Measurements from ENCODE around the gene CNTNAP2.
"Not testable (repeated sequence)": the region's sequence is repeated elsewhere in the genome, so short reads cannot be mapped to it uniquely, and the experiment has no call there.

CNTNAP2 gene

DNA sequence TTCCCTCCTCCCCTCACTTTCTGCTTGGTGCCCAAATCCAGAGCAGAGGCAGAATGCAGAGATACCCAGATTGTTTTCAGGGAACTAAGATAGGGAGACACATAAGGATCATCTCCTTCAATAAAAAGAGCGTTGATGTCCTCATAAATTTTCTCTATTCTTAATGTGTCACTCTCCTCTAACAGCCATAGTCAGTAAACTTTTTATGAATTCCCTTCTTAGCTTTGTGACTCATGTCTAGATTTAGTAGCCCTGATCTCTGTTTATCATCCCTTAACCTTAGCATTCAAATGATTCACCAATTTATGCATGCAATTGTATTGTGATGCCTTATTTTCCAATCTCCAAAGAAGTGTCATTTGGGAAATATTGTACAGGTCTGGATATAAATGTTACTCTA lies 1478.4 kb downstream of the CNTNAP2 start:
- DNase-seq = no peak

DNA sequence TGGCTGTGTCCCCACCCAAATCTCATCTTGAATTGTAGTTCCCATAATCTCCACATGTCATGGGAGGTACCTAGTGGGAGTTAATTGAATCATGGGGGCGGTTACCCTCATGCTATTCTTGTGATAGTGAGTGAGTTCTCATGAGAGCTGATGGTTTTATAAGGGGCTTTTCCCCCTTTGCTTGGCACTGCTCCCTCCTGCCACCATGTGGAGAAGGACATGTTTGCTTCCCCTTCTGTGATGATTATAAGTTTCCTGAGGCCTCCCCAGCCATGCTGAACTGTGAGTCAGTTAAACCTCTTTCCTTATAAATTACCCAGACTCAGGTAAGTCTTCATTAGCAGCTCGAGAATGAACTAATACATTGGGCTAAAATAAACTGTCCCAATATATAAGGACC lies 1482.1 kb downstream of the CNTNAP2 start:
- DNase-seq = not testable (repeated sequence)

DNA sequence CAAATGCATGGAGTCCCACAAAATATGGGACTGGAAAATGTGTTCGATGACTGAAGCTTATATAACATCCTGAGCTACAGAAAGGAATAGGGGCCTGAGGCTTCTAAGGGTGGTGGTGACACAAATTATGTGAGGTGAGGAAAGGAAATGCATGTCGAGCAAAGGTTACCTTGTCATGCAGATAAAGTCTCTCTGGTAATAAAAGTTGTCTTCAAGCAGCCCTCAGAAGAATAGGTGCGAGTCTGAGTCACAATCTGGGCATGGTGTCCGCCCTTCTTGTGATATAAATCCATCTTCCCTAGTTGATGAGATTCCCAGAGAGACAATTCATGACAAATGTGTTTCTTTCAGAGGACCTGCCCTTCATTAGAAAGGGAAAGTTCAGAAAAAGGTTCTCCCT lies 1488.7 kb downstream of the CNTNAP2 start:
- DNase-seq = no peak

DNA sequence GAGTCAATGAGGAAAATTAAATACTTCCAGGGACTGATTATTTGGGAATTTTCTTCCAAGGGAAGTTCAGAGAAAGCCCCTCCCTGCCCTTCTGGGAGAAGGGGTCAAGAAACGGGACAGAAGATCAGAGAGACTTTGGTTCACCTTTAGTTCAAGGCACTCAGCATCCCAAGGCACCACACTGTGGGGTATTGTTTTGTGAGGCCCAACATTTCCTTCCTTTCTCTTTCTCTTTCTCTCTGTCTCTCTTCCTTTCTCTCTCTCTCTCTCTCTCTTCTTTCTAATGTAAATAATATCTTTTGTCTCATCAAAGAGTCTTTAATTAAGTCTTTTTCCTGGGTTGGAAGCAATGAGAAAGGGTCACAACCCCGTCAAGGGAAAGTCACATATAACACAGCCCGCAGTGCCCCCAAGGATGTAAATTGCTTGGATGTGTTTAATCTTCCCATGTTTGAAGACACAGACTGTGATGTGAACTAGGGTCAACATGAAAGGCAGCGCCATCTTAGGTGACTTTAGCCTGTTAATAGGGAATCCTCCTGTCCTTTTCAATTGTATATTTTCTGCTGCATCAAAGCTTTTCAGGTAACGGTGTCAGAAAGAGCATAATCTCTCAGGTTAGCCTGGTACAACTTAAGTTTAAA lies 1490.7 kb downstream of the CNTNAP2 start:
- DNase-seq = no peak

DNA sequence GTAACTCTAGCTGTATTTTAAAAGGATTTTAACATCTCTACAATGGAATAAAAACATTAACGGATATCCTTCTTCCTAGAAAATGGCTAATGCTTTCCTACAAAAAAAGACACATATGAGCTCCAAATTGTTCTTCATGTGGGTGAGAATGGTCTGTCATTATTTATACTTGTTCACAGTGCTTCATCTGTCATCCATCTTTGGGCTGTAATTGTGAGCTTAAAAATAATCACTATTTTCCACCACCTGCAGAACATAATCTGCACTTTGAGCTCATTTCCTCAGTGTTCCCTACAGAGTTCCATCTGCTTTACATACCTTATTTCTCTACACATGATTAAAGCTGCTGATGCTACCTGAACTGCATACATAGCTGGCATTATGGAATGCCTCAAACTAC lies 1494.8 kb downstream of the CNTNAP2 start:
- DNase-seq = no peak

DNA sequence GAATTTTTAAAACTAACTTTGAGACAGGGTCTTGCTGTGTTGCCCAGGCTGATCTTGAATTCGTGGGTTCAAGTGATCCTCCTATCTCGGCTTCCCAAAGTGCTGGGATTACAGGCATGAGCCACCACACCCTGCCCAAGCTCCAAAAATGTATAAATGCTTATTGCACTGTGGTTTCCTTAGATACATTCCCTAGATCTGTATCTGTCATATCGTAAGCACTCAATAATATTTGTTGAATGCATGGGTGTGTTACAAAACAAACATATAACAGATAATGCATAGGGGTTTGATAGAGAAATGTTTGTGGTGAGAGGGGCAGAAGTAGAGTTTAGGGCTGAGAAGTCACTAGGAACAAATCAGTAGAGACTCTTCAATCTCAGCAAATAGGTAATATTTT lies 1518.7 kb downstream of the CNTNAP2 start:
- DNase-seq = no peak

DNA sequence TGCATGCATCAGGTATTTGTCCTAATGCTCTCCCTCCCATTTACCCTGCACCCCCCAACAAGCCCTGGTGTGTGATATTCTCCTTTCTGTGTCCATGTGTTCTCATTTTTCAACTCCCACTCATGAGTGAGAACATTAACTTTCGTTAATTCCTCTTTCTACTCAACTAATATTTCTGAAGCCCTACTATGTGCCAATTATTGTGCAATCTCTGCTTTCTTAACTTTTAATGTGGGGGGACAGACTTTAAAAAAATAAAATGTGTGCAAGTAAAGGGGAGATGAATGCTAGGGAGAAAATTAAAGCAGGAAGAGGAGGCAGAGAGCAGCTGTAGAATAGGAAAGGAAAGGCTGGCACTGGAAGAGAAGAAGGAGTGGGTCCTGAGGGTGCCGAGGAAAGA lies 1520.0 kb downstream of the CNTNAP2 start:
- no peak for DNase-seq

DNA sequence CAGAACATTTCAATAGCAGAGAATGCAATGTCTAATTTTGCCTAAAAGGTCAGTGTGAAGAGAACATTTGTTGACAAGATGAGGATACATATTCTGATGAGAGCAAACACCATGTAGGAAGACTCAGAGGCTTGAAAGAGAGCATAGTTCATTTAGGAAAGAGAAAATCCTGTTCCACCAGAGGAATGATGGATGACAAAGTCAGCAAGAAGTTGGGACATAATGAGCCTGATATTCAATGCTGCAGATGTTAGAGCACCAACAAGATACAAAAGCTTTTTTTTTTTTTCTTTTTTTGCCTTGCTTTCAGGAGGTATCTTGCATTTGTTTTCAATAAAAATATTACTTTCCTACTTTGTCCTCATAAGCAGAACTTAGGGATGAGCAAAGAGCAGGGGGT lies 1522.0 kb downstream of the CNTNAP2 start:
- DNase-seq = no peak

DNA sequence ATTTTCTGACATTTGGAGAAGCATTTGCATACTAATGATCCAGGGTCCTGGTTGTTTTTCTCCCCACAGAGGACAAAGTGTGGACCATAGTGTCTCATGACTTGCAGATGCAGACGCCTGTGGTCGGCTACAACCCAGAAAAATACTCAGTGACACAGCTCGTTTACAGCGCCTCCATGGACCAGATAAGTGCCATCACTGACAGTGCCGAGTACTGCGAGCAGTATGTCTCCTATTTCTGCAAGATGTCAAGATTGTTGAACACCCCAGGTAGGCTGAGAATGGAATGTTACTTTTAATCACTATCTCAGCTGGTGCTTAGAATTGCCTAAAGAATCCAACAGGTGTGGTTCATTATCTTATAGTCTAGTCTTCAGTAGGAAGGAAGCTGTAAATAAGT lies 1522.4 kb downstream of the CNTNAP2 start:
- no peak for DNase-seq

DNA sequence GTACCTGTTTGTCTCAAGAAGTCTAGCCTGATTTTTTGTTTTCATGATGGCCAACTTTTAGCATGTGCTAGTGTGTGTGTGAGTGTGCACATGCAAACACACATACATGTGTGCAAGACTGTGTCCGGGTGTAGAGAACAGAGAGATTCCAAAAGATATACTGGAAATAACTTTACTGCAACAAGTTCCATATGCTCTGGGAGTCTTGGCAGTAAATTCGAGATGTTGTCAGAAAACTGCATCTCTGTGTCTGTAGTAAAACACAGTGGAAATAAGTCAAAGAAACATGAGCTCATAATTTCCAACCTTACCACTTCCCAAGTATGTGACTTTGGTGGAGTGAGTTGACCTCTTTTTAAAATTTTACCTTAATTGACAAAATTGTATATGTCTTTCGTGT lies 1523.2 kb downstream of the CNTNAP2 start:
- DNase-seq = no peak

DNA sequence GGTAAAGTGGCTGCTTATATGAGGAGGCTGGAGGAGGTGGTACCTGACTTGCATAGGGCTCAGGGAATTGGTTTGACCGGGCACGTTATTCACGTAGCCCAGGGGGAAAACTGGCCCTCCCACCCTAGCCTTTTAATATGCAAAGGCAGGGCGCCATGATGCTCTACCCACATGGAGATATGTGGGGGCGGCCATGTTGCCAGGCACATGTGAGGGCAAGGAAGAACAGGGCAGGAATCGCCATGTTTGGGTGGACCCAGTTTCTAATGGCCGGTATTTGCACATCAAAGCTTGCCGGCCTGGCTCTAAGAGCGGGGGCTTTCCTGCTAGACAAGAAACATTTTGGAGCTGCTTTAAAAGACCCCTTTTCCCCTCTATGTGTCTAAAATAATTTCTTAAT lies 1524.2 kb downstream of the CNTNAP2 start:
- DNase-seq = no peak

DNA sequence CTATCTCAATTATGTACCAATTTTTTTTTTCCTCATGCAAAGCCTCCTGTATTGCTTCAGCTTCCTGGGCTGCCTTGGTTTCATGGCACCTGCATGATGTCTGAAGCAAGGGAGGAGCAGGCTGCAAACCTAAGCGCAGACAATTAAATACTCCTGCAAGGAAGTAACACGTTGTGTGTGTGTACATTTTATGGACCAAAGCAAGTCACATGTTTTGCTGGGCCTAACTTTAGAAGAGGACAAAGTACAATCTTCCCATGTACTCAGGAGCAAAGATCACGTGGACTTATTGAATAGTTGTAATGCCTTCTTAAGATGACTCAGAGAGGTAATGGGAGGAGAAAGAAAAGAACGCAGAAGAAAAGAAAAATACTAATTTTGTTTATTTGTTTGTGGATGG lies 1530.0 kb downstream of the CNTNAP2 start:
- DNase-seq = no peak

DNA sequence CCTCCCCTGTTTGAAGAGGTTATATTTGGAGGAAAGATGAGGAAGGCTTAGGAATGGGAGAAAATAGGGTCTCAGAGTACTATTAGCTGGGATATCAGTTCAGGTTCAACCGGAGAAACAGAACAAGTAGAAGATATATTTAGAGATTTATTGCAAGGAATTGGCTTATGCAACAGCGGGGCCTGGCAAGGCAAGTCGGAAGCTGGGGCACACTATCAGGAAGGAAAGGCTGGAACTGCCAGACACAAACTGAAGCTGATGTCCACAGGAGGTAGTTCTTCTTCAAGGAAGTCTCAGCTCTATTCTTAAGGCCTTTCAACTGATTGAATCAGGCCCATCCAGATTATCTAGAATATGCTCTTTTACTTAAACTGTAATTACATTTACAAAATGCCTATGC lies 1534.4 kb downstream of the CNTNAP2 start:
- no peak for DNase-seq

DNA sequence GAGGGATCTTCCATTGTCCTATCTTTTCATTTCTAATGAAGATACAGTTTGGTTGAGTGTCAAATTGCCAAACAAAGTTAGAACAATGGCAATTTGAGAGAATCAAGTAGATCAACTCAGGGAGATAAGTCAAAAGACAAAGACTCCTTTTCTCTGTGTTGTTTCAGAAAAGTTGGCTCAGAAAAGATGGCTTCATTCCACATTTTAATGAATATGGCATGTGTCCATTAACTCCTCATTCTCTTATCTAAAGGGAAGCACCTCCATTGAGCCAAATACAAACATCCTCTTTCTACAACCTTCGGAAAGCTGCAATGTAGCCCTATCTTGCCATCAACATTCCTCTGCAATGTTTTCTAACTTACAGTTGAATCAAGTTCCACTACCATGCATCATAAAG lies 1535.0 kb downstream of the CNTNAP2 start:
- no peak for DNase-seq

DNA sequence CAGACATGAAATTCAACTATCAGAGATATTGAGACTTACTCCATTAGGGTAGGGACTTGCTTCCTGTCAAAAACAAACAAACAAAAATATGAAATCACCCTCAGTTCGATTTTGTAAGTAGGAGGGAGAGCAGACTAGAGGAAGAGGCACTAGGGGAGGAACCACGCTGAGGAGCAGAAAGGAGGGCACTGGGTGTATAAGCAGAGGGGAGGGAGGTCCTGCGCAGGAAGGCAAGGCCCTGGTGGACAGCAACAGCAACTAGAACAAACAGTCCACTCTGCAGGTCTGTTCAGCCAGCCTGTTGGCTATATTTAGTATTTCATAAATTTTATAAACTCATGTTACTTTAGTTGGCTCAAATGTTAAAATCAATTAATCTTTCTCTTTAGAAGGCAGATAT lies 1536.9 kb downstream of the CNTNAP2 start:
- DNase-seq = no peak

DNA sequence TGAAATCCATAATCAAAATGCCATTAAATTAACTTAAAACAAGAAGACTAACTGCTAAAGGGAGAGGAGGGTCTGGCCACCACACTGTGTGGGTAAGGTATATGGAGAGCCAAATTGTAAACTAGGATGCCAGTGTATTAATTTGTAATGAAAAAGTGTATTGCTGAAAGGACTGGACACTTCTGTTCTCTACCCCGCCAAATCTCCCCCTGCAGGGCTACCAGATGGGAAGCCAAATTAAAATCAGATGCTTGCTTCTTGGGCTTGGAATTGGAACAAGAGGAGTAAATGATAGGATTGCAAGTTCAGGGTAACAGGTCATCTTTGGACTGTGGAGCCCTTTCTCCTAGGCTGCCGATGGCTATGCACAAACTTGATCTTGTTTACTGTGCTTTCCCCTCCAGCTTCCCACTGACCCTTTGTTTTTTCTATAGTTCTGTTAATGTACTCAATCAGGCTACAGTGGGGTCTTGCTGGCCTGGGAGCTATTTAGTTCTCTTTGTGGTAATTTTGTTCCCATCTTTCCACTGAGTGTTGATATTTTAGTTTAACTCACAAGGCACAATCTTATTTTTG lies 1541.9 kb downstream of the CNTNAP2 start:
- DNase-seq = no peak

DNA sequence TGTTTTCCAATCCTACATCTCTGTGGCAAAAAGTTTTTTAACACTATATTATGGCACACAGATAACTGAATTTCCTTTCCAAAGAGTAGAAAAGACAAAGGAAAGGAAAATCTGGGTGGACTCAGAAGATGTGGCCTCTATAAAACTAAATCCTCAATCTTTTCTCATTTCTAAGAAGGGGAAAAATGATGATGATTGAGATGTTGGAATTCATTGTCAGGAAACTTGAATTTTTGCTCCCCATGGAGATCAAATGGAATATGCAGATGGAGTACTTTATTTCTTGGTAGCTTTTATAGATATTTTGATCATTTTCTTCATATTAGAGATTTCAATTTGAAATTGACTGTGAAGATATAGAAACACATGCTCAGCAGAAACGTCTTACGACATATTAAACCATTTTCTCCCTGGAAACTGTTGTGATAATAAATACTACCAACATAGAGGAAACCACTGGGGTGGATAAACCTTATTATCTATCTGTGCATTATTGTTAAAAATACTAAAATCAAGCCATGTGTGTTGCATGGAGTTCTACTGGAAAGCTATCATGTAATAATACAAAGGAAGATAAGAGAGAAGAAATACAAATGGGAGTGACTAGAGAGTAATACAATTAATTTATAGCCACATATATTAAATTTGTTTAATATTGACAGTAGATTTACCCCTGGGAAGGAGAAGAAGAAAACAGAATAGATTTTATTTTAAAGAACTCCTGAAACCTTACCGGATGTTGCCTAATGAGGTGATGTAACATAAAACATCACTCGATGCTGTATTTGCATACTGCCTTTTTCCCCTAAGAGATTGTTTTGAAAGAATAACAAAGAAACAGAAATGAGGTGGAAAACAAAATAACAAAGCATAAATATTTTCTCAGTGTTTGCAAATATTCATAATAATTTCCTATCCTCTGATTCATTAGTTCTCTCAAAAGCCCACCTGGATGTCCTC lies 1542.7 kb downstream of the CNTNAP2 start:
- DNase-seq = no peak

DNA sequence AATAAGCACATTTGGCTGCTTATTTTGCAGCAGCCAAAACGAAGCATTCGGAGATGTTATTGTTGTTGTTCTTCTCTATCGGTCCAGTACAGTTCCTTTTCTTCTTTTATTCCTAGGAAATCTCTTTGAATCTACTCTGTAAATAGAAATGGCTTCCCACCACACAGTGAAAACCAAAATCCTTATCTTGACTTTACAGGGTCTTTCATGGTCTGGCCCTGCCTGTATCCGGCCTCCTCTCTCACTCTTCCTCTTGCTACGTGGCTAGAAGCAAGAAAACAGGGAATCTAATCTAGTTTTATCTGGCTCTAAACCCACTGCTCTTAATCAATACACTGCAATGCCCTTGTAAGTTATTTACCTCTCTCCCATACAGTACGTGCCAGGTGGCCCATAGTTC lies 1547.9 kb downstream of the CNTNAP2 start:
- DNase-seq = no peak

DNA sequence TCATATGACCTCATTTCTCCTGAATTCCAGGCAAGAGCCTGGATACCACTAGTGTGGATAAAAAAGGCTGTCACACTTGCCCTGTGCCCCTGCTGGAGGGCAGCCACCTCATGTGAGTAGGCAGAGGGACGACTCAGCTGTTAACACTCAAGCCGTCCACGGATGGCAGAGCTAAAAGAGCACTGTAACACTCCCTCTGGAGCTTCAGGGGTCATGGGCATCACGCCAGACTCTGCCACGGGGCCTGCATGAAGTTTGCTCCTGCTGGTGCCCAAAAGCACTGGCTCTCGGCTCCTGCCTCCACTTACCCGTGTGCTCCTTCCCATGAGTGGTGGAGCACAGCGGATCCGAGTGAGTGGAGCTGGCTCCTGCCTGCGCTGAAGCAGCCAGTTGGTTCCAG lies 1554.2 kb downstream of the CNTNAP2 start:
- no peak for DNase-seq

DNA sequence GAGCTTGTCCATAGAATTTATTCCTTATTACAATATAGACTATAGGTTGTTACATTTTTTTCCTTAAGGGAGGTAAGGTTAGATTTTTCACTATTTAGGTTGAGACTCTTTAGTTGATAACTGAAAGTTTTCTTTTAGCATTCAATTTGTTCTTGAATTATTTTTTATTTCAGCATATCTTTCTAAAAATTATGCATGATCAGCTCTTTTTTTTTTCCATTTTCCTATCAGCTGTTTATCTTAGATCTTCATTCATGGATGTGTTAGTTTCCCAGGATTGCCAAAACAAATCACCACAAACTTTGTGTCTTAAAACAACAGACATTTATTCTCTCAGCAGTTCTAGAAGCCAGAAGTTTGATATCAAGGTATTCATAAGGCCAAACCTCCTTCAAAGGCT lies 1558.1 kb downstream of the CNTNAP2 start:
- DNase-seq = no peak

DNA sequence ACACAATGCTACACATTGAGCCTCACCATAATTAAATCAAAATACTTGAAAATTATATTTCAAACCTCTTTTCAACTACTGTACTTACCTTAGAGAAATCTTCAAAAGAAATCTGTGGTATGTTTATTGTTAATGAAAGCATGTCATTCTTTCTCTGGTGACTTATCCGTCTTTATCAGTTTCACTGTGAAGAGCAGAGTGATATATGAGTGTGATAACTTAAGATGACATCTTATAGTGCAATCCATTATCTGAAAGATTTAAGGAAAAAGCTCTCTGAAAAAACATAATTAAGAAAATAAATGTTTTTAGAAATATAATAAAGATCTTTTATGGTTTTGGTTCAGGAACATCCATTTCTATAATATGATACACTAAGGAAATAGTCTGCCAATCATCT lies 1562.3 kb downstream of the CNTNAP2 start:
- no peak for DNase-seq

DNA sequence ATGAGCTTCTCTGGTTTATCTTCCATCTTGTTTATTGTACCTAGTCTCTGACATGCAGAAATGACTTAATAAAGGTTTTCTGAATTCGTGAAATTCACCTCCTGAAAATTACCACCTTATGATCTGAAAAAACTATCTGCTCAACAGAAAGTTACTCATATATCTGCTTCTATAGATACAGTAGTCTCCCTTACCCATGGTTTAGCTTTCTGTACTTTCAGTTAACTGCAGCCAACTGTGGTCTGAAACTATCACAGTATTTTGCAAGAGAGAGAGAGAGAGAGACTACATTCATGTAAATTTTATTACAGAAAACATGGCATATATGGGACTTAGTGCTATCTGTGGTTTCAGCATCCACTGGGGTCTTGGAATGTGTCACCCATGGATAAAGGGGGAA lies 1564.9 kb downstream of the CNTNAP2 start:
- no peak for DNase-seq

DNA sequence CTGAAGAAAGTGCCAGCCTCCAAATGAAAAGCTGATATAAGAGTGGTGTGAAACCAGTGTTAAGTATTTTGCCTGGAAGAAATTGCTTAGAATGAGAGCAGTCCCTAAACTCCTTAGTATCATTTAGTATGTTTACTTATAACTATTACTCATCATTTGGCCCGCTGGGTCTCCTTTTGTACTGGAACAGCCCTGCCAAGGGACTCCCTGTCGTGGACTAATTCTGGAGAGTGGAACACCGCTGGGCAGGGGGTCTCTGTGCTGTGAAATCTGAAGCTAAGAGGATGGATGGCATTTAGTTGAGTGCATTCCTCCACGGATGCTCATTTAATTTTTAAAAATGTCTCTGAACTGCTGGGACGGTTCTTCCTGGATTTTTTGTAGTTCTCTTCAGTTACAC lies 1584.1 kb downstream of the CNTNAP2 start:
- DNase-seq = no peak

DNA sequence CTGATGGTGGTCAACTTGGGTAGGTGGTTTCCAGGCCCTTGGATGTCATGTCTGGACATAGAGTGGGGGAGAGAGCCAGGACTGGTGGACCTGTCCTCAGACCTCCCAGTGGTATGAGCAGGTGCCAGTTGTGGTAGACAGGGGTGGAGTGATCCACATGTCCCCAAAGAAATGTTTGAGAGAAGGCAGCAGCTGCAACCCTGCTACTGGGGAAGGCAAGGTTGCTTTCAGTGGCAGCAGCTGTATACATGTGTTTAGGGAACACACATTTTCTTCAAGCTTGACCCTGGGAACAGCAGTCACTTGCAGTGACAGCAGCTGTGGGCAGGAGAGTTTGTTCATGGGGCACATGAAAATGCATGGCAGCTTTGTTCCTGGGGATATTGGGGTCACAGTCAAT lies 1591.3 kb downstream of the CNTNAP2 start:
- no peak for DNase-seq
